Brain pericyte (primary cell): ENCODE results near the gene PREX1.
"Not testable (repeated sequence)": the region's sequence is repeated elsewhere in the genome, so short reads cannot be mapped to it uniquely, and the experiment has no call there.

Experiments
- DNase-seq: peaks from one replicate; pipeline ENCODE4 v3.0.0-alpha.2; 2012; ENCODE audit warnings: low read depth, low spot score

Gene PREX1

GRCh38 chr20:48847498-48848205 lies 19.9 kb upstream of the PREX1 start:
- DNase-seq, result no peak

DNA sequence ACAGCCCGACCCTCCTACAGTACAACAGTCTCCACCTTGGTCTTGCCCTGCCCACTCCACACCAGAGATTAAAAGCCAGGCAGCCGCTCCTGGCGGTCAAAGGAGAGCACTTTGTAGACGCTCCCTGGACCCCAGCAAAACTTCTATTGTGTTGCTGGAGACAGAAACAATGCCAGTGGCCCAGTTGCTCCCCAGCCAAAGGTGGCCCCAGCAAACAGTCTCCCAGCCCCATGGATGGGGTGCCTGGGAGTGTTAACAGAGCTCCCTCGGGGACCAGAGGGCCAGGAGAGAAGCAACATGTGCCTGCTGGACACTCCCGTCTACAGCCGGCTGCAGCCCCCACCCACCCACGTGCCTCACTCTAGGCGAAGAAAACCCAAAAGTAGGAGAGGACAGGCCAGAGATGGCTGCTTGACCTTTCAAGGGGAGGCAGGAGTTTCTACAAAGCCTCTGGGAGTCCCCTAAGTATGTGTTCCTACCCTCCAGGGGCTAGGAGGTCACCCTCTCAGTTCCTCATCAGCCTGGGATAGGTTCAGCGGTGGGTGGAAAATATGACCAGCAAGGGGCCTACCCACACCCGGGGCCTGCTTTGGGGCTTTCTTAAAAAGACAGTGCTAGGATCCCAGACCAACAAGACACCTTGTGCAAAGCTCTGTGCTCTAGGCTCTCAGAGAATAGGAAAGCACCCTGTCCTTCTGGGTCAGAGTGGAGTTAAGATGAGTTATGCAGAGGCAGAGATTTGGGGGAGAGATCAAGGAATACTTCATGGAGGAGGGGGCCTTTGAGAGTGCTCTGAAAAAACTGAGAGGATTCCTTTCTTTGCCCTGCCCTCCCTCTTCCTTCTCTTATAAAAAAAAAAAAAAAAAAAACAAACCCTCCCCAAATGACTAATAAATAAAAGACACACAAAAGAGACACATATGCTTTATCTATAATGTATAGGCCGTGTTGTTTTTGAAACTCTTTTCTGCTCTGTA lies 19.0 kb upstream of the PREX1 start:
- DNase-seq, result no peak

- no peak for DNase-seq
Observed at GRCh38 chr20:48845721-48846306, 18.0 kb upstream of the PREX1 start.

DNA sequence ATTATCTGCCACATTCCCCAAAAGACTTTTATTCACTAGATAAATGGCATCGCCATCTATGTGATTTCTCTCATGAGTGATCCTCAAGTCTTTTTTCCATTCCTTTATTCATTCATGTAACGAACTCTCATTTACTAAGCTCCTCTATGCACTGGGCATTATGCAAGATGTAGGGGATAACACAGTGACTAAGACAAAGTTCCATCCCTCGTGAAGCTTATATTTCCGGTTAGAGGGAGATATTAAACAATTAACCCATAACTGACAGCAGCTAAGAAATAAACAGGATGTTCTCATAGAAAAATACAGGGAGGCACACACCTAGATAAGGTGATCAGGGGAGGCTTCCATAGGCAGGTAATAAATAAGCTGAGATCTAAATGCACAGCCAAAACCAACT lies 17.2 kb upstream of the PREX1 start:
- no peak for DNase-seq

GRCh38 chr20:48843896-48844295 lies 16.1 kb upstream of the PREX1 start:
- not testable (repeated sequence) for DNase-seq

DNA sequence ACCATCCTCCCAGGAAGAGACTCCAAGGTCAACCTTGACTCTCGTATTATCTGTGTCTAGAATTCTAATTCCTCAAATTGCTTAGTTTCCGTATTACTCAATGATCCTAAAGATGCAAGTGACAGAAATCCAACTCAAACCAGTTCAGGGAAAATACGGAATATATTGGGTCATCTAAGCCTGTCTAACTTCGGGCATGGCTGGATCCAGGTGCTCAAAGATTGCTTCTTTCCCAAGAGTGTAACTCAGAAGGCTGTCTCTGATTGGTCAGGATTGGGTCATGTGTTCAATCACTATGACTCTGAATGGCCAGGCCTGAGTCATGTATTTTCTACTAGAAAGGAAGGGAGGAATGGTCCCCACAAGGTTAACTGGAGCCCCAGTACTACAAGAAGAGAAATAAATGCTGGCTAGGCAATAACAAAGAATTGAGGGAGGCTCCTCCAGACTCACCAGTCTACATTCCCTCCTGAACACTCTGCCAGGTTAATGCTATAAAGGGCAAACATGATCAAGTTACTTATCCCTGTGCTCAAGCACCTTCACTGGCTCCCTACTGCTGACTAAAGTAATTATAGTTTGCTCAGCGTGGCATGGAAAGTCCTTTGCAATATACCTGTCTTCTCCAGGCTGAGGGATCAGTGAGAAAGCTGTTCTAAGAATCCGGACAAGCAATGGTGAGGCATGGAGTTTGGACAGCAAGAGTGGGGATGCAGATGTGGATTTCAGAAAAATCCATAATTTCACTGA lies 15.4 kb upstream of the PREX1 start:
- no peak for DNase-seq

DNA sequence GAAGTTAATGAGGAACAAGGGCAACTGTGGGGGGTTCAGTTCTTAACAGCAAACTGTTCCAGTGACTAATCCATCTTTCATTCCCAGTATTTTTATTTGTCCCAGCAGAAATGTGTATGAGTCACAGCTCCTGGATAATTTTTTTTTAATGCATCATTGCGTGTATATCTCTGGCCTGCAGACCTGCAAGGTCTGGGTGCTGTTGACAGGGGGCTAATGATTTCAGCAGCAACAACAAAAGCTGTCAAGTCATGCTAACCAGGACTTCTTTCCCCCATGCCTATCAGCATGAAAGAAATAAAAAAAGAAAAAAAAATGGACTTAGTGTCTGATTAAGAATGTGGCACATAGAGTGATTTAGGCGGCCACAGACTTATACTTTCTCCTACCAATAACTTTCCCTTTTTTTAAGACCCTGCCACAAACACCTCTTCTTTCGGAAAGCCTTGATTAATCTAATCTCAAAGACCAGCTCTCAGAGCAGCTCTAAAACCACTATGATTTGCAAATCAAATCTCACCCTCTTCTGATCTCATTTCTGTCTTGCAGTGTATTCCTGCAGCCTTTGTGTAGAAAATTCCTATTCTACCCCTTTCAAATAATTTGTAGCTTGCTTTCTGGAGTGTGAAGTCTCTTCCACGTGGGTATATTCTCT lies 14.2 kb upstream of the PREX1 start:
- no peak for DNase-seq

DNA sequence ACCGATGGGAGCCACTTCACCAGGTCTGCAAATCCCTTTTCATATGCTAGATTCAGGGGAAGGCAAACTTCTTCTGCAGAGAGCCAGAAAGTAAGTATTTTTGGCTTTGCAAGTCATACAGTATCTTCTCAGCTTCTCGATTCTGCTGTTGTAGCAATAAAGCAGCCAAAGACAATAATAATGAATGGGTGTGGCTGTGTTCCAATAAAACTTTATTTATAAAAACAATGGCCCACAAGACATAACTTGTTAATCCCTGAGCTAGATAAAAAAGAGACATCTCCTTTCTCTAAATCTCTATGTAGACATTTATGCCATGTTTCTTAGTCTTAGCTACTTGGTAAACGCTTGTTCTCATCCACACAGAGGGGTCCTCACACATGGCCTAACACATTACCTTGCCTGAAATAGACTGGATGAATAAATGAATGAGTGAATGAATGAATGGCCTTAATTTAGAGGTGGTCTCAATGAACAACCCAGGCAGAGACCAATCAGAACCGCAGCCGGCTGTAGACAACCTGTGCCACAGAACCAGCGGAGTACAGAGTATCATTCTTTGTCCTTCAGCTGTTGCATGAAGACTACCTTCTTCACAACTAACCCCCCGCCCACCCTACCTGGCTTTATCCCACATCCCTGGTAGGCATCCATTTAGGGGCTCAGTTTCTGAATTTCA lies 13.5 kb upstream of the PREX1 start:
- no peak for DNase-seq

DNA sequence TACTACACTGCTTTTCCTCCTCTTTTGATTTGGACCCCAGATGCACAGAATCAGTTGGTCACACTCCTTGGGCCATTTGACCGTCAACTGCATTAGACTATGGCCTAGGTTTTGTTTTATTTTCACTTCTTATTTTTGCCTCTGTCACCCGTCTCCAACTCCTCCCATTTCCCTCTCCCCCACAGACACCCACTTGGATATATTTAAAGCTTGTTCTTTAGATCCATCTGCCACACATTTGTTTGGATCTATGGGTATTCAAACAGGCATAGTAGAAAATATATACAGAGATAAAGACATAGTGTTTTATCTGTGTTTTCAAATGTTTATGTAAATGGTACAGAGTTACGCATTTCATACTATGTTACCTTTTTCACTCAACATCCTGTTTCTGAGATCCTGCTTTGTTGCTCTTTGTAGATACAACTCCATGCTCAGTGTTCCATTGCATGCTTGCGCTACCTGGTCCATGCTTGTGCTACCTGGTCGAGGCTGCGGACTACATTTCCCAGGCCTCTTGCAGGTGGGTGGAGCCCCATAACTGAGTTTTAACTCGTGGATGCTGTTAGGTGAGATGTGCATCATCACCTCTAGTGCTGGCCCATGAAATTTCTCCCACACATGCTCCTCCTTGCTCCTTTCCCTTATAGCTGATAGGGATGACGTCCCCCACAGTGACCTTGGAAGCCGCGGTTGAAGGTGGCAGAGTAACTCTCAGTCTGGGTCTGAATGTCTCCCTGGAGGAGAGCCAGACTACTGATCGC lies 11.5 kb upstream of the PREX1 start:
- no peak for DNase-seq

DNA sequence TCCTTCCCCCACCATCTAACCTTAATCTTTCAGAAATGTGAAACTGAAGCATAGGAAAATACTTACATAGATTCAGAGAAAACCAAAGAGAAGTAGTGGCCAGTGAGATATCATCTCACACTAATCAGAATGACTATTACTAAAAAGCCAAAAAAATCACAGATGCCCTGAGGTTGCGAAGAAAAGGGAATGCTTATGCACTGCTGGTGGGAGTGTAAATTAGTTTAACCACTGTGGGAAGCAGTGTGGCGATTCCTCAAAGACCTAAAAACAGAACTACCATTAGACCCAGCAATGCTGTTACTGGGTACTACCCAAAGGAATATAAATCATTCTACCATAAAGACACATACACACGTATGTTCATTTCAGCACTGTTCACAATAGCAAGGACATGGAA lies 9.2 kb upstream of the PREX1 start:
- no peak for DNase-seq

- no peak for DNase-seq
Observed at GRCh38 chr20:48835390-48835789, 7.6 kb upstream of the PREX1 start.

GRCh38 chr20:48834278-48834677 lies 6.5 kb upstream of the PREX1 start:
- DNase-seq, result no peak

GRCh38 chr20:48832405-48832730 lies 4.6 kb upstream of the PREX1 start:
- no peak for DNase-seq

GRCh38 chr20:48831718-48832404 lies 4.1 kb upstream of the PREX1 start:
- DNase-seq, result no peak

DNA sequence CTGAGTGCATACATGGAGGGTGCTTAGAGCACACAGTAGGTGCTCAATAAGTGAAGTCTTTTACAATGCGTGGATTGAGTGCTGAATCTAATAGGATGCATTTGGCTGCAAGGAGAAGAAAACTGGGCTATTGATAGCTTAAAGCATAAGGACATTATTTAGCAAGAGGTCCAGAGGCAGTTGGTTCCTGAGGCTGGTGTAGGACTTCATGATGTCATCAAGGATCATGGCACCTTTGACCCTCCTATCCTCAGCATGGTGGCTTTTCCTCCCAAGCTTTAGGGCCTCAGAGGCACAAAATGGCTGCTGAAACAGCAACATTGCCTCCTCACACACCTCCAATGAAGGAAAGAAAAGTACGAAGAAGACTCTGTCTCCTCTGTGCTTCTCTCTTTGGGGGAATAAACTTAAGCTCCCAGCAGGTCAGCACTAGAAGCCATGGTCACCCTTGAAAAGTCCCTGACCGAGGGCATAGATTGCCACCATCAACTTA lies 3.1 kb upstream of the PREX1 start:
- DNase-seq, result no peak

DNA sequence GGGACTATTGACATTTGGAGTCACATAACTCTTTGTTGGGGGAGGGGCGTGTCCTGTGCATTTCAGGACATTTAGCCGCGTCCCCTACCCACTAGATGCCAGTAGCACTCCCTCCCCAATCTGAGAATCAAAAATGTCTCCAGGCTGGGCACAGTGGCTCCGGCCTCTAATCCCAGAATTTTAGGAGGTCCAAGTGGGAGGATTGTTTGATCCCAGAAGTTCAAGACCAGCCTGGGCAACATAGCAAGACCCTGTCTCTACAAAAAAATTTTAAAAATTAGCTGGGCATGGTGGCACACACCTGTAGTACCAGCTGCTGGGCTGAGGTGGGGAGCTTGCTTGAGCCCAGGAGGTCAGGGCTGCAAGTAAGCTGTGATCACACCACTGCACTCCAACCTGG lies 2.1 kb upstream of the PREX1 start:
- no peak for DNase-seq

- DNase-seq, result no peak
Observed at GRCh38 chr20:48828734-48829460, 1.1 kb upstream of the PREX1 start.

DNA sequence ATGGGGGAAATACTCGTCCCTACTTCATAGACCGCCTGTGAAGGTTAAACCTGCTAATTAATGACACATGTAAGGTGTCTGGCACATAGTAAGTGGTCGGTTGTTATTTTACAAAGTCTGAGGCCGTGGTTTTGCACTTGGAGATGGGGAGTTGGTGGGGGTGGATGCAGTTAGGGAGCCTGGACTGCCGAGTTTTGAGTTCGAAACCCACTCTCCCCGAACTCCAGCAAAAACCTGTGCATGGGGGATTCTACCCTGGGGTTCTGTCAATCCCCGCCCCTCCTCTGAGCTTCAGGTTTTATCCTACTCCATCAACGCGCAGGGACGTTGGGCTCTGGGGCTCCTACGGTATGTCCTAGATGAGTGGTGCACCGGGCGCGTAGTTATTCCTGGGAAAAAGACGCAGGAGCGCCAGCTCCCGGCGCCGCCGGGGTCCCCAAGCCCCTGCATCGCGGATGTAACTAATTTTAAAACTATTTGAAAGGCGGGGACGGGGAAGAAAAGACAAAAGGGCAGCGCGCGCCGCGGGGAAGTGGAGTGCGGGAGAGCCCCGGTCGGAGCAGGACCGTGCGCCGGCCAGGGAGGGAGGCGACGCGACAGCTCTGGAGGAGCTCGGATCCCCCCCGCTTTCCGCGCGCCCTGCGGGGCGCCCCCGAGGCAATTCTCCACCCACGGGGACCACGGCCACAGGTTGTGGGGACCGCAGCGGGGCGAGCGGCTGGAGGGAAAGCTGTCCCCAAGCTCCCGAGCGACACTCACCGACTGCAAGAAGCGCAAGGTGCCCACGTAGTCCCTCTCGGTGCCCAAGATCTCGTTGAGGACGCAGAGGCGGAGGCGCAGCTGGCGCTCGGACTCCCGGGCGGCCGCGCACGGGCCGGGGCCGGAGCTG lies 672 bp downstream of the PREX1 start:
- DNase-seq, result no peak
